ENCODE measurements around the gene WASF3.

Gene WASF3

GRCh38 chr13:26538363-26539317, 18.8 kb upstream of the WASF3 start:
- H3K27me3 ChIP-seq (ENCODE audit: control insufficient read depth, low read length) = peaks cover 4% of the 10 kb centered on the region; the same call in 1 of the 2 replicates
- H3K4me3 ChIP-seq (ENCODE audit: low read length) = no peak overlapping the region
- no peaks in the 10 kb centered on the region for H3F3A ChIP-seq (ENCODE audit: control insufficient read depth, insufficient read depth)
- H3K4me2 ChIP-seq (ENCODE audit: low read length) = no peak overlapping the region
- H3K4me1 ChIP-seq (ENCODE audit: control insufficient read depth, low read length) = no peaks in the 10 kb centered on the region
- H4K20me1 ChIP-seq (ENCODE audit: control insufficient read depth, insufficient read depth, low read depth, low read length) = no peaks in the 10 kb centered on the region
- no peaks in the 10 kb centered on the region for H3K79me2 ChIP-seq (ENCODE audit: control insufficient read depth, low read length)
- no peak overlapping the region for H3K27ac ChIP-seq (ENCODE audit: low read depth, low read length)
- no peaks in the 10 kb centered on the region for H3K9me2 ChIP-seq (replicated peaks; ENCODE audit: control insufficient read depth, low read length)
- H3K36me3 ChIP-seq (ENCODE audit: control insufficient read depth, low read length) = no peaks in the 10 kb centered on the region
- TF ChIP-seq CTCF (IDR thresholded peaks at IDR 0.05; ENCODE audit: low read depth, low read length, poor library complexity, severe bottlenecking) (no peak), EZH2phosphoT487 (IDR thresholded peaks at IDR 0.05; ENCODE audit: borderline replicate concordance, low read length) (no peak)
- H3K9me3 ChIP-seq (ENCODE audit: control insufficient read depth, insufficient read depth, low read length) = no peaks in the 10 kb centered on the region

GRCh38 chr13:26539738-26540292, 17.7 kb upstream of the WASF3 start:
- no peak overlapping the region for H3K27ac ChIP-seq (ENCODE audit: low read depth, low read length)
- no peak overlapping the region for H3K4me2 ChIP-seq (ENCODE audit: low read length)
- peaks cover 4% of the 10 kb centered on the region; the same call in 1 of the 2 replicates for H3K27me3 ChIP-seq (ENCODE audit: control insufficient read depth, low read length)
- no peaks in the 10 kb centered on the region for H3F3A ChIP-seq (ENCODE audit: control insufficient read depth, insufficient read depth)
- no peaks in the 10 kb centered on the region for H3K4me1 ChIP-seq (ENCODE audit: control insufficient read depth, low read length)
- H3K36me3 ChIP-seq (ENCODE audit: control insufficient read depth, low read length) = no peaks in the 10 kb centered on the region
- H3K4me3 ChIP-seq (ENCODE audit: low read length) = no peak overlapping the region
- H4K20me1 ChIP-seq (ENCODE audit: control insufficient read depth, insufficient read depth, low read depth, low read length) = no peaks in the 10 kb centered on the region
- H3K9me2 ChIP-seq (replicated peaks; ENCODE audit: control insufficient read depth, low read length) = no peaks in the 10 kb centered on the region
- no peaks in the 10 kb centered on the region for H3K79me2 ChIP-seq (ENCODE audit: control insufficient read depth, low read length)
- H3K9me3 ChIP-seq (ENCODE audit: control insufficient read depth, insufficient read depth, low read length) = no peaks in the 10 kb centered on the region
- no peak for TF ChIP-seq CTCF (IDR thresholded peaks at IDR 0.05; ENCODE audit: low read depth, low read length, poor library complexity, severe bottlenecking)
- no peak for TF ChIP-seq EZH2phosphoT487 (IDR thresholded peaks at IDR 0.05; ENCODE audit: borderline replicate concordance, low read length)

- Histone ChIP-seq H3K9me3 (ENCODE audit: control insufficient read depth, insufficient read depth, low read length) (no peaks in the 10 kb centered on the region), H3K4me1 (ENCODE audit: control insufficient read depth, low read length) (no peaks in the 10 kb centered on the region), H3K9me2 (replicated peaks; ENCODE audit: control insufficient read depth, low read length) (no peaks in the 10 kb centered on the region), H3K27ac (ENCODE audit: low read depth, low read length) (no peak overlapping the region), H3K27me3 (ENCODE audit: control insufficient read depth, low read length) (peaks cover 4% of the 10 kb centered on the region; the same call in 1 of the 2 replicates), H3K4me2 (ENCODE audit: low read length) (no peak overlapping the region), H4K20me1 (ENCODE audit: control insufficient read depth, insufficient read depth, low read depth, low read length) (no peaks in the 10 kb centered on the region), H3K36me3 (ENCODE audit: control insufficient read depth, low read length) (no peaks in the 10 kb centered on the region), H3F3A (ENCODE audit: control insufficient read depth, insufficient read depth) (no peaks in the 10 kb centered on the region), H3K4me3 (ENCODE audit: low read length) (no peak overlapping the region), H3K79me2 (ENCODE audit: control insufficient read depth, low read length) (no peaks in the 10 kb centered on the region)
- no peak for TF ChIP-seq CTCF (IDR thresholded peaks at IDR 0.05; ENCODE audit: low read depth, low read length, poor library complexity, severe bottlenecking)
Observed at GRCh38 chr13:26540334-26540733, 17.1 kb upstream of the WASF3 start.
